ENCODE results near the gene KLHDC4.

DNA sequence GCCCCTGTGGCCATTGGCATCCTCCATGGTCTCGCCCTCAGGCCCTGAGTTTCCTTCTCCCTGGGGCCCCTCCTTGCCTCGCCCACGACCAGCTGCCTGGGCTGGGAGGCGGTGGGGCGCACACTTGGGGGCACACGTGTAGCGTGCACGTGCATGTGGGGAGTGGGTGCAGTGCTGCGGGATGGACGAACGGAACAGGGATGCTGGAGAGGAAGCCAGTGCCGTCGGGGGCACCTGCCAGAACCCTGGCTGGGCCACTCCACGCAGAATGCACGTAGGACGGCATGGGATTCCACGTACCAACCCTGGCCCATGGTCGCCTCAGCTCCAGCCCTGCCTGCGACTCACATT lies 80.4 kb downstream of the KLHDC4 start:
- no peak for TF ChIP-seq EZH2phosphoT487 (IDR thresholded peaks at IDR 0.05; ENCODE audit: low read depth, severe bottlenecking, unreplicated experiment)
- TF ChIP-seq, protein P1, sequence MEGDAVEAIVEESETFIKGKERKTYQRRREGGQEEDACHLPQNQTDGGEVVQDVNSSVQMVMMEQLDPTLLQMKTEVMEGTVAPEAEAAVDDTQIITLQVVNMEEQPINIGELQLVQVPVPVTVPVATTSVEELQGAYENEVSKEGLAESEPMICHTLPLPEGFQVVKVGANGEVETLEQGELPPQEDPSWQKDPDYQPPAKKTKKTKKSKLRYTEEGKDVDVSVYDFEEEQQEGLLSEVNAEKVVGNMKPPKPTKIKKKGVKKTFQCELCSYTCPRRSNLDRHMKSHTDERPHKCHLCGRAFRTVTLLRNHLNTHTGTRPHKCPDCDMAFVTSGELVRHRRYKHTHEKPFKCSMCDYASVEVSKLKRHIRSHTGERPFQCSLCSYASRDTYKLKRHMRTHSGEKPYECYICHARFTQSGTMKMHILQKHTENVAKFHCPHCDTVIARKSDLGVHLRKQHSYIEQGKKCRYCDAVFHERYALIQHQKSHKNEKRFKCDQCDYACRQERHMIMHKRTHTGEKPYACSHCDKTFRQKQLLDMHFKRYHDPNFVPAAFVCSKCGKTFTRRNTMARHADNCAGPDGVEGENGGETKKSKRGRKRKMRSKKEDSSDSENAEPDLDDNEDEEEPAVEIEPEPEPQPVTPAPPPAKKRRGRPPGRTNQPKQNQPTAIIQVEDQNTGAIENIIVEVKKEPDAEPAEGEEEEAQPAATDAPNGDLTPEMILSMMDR (IDR thresholded peaks at IDR 0.05; ENCODE audit: poor library complexity), result no peak

Measured in hepatocyte (in vitro differentiated cells).